ENCODE results near the gene CDK5RAP3. TPM values are rescaled to one million over a fixed set of nuclear protein-coding genes. Genes with fewer than 3 reads are reported as not detected.
A peak's percentile ranks its signal among the peaks of the same experiment; 100 is the strongest.

CDK5RAP3 gene
- total and polyA plus RNA-seq, 2 of the 13 experiments (the other 11 are each of a cell fraction or from before 2014, with no cell fraction given) = 128 to 154 TPM

DNA sequence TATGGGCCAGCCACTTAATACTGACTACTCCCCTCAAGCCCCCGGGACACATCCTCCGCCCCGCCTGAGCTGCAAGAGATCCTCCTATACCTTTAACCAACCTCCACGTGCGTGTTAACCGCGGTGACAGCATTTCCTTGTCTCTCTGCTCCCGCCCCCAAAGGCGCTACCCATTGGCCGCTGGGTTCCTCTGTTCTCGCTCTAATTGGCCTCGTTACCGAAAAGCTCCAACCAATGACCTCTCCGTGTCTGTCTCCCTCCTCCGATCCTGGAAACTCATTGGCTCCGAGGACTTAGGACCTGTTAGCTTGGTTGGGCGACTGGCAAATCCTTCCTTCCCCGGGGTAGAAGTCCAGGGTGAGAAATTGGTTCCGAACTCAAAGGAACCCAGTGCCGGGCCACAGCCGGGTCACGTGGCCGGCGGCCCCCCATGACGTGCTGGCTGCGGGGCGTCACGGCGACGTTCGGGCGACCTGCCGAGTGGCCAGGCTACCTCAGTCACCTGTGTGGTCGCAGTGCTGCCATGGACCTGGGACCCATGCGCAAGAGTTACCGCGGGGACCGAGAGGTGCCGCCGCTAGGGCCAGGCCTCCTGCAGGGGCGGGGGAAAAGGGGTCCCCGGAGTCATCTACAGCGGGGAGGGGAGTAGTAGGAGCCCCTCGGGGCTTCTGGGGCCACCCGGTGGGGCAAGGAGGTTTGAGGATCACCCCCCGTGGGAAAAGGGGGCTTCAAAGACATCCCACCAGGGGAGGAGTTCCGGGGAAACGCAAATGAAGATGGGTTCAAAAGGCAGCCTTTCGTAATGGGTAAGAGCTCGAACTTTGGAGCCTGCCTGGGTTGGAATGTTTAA, 29.4 kb upstream of the CDK5RAP3 start, which contains the start of gene PNPO (continued):
- TF ChIP-seq ZNF337 (CRISPR knock-in tag; IDR thresholded peaks at IDR 0.05; ENCODE audit: borderline replicate concordance, low read depth) = peak; percentile 97; the same call in 1 of the 2 replicates
- peak; percentile 90 for TF ChIP-seq BRCA1 (CRISPR knock-in tag; IDR thresholded peaks at IDR 0.05)
- no peak for TF ChIP-seq ZNF839 (CRISPR knock-in tag; IDR thresholded peaks at IDR 0.05; ENCODE audit: borderline replicate concordance)
- peak in 1 of 2 experiments; percentile 88; a peak in 1 of 4 replicates for TF ChIP-seq KLF16 (CRISPR knock-in tag; IDR thresholded peaks at IDR 0.05)
- TF ChIP-seq RORA (CRISPR knock-in tag; IDR thresholded peaks at IDR 0.05) = no peak
- no peak for TF ChIP-seq FIP1L1 (IDR thresholded peaks at IDR 0.05; ENCODE audit: borderline replicate concordance, insufficient read depth, low read depth, low read length)
- peak; percentile 91 for TF ChIP-seq ZNF572 (CRISPR knock-in tag; IDR thresholded peaks at IDR 0.05)
- TF ChIP-seq, protein P1, sequence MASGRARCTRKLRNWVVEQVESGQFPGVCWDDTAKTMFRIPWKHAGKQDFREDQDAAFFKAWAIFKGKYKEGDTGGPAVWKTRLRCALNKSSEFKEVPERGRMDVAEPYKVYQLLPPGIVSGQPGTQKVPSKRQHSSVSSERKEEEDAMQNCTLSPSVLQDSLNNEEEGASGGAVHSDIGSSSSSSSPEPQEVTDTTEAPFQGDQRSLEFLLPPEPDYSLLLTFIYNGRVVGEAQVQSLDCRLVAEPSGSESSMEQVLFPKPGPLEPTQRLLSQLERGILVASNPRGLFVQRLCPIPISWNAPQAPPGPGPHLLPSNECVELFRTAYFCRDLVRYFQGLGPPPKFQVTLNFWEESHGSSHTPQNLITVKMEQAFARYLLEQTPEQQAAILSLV (CRISPR knock-in tag; IDR thresholded peaks at IDR 0.05; ENCODE audit: borderline replicate concordance) = peak; percentile 53; the same call in 1 of the 2 replicates
- TF ChIP-seq ZNF629 (CRISPR knock-in tag; conservative IDR thresholded peaks at IDR 0.05) = peak; percentile 36
- no peak for TF ChIP-seq FOXP1 (IDR thresholded peaks at IDR 0.05)
- no peak; the same call in 1 of the 2 replicates for TF ChIP-seq FOXP1 (CRISPR knock-in tag; IDR thresholded peaks at IDR 0.05)
- TF ChIP-seq GFI1 (CRISPR knock-in tag; IDR thresholded peaks at IDR 0.05; ENCODE audit: borderline replicate concordance) = peak; percentile 82; the same call in 1 of the 2 replicates
- TF ChIP-seq, protein P2, sequence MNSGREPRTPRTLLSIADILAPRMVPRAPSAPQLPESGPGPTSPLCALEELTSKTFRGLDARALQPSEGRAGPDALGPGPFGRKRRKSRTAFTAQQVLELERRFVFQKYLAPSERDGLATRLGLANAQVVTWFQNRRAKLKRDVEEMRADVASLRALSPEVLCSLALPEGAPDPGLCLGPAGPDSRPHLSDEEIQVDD (CRISPR knock-in tag; IDR thresholded peaks at IDR 0.05; ENCODE audit: borderline replicate concordance) = peak; percentile 83; the same call in 1 of the 2 replicates
- peak; percentile 42; the same call in 1 of the 2 replicates for TF ChIP-seq FOXK1 (CRISPR knock-in tag; IDR thresholded peaks at IDR 0.05; ENCODE audit: borderline replicate concordance, low read depth)
- TF ChIP-seq MED1 (CRISPR knock-in tag; IDR thresholded peaks at IDR 0.05) = peak; percentile 79
- TF ChIP-seq, protein P3, sequence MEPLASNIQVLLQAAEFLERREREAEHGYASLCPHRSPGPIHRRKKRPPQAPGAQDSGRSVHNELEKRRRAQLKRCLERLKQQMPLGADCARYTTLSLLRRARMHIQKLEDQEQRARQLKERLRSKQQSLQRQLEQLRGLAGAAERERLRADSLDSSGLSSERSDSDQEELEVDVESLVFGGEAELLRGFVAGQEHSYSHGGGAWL (CRISPR knock-in tag; IDR thresholded peaks at IDR 0.05) = peak; percentile 92; the same call in 1 of the 2 replicates
- TF ChIP-seq HOXA9 (CRISPR knock-in tag; IDR thresholded peaks at IDR 0.05; ENCODE audit: borderline replicate concordance) = peak; percentile 80; the same call in 1 of the 2 replicates
- peak; percentile 80 for TF ChIP-seq ZNF772 (CRISPR knock-in tag; IDR thresholded peaks at IDR 0.05)
- TF ChIP-seq ZNF260 (CRISPR knock-in tag; IDR thresholded peaks at IDR 0.05; ENCODE audit: borderline replicate concordance, low read depth) = no peak
- TF ChIP-seq CCAR2 (optimal IDR thresholded peaks at IDR 0.05; ENCODE audit: low read depth, low read length) = no peak
- no peak for TF ChIP-seq ZKSCAN1 (IDR thresholded peaks at IDR 0.05; ENCODE audit: low read length)
- peak; percentile 82; the same call in 1 of the 2 replicates for TF ChIP-seq ZNF235 (CRISPR knock-in tag; IDR thresholded peaks at IDR 0.05; ENCODE audit: borderline replicate concordance)
- TF ChIP-seq, protein P4, sequence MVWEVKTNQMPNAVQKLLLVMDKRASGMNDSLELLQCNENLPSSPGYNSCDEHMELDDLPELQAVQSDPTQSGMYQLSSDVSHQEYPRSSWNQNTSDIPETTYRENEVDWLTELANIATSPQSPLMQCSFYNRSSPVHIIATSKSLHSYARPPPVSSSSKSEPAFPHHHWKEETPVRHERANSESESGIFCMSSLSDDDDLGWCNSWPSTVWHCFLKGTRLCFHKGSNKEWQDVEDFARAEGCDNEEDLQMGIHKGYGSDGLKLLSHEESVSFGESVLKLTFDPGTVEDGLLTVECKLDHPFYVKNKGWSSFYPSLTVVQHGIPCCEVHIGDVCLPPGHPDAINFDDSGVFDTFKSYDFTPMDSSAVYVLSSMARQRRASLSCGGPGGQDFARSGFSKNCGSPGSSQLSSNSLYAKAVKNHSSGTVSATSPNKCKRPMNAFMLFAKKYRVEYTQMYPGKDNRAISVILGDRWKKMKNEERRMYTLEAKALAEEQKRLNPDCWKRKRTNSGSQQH (CRISPR knock-in tag; IDR thresholded peaks at IDR 0.05; ENCODE audit: low read depth) = peak; percentile 74; the same call in 1 of the 2 replicates
- peak; percentile 93 for TF ChIP-seq ZNF264 (CRISPR knock-in tag; IDR thresholded peaks at IDR 0.05)
- no peak for TF ChIP-seq ZNF326 (CRISPR knock-in tag; IDR thresholded peaks at IDR 0.05; ENCODE audit: borderline replicate concordance)
- TF ChIP-seq SALL2 (CRISPR knock-in tag; IDR thresholded peaks at IDR 0.05) = peak; percentile 76; the same call in 1 of the 2 replicates
- peak; percentile 99 for TF ChIP-seq NFKB2 (CRISPR knock-in tag; IDR thresholded peaks at IDR 0.05; ENCODE audit: borderline replicate concordance)
- peak; percentile 96 for TF ChIP-seq ZNF792 (CRISPR knock-in tag; IDR thresholded peaks at IDR 0.05)
